G401.6 (cell line): ENCODE results near the gene INIP.
A peak's percentile ranks its signal among the peaks of the same experiment; 100 is the strongest.

Experiments used
- FAIRE-seq: peaks from 2 replicates; lab custom pipeline; 2012; peaks lifted over from hg19 to GRCh38; lab: Jason Lieb, UNC

The INIP gene

GRCh38 chr9:112717661-112718331 lies at the start of gene INIP:
Gene INIP, minus strand, starts transcription at chr9:112718117. Its CDS starts 1,632 bp downstream, at chr9:112716485.
- peak; percentile 90 for FAIRE-seq

DNA sequence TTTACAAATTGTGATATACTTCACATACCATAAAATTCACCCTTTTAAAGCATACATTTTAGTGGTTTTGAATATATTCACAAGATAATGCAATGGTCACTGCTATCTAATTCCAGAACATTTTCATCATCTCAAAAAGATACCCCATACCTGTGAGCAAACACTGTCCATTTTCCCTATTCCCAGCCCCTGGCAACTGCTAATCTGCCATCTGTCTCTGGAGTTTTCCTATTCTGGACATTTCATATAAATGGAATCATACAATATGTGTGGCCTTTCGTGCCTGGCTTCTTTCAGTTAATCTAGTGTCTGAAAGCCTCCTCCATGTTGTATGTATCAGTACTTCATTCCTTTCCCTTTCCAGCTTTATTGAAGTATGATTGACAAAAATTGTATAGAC lies 47.4 kb upstream of the INIP start:
- FAIRE-seq: no peak

- no peak for FAIRE-seq
Observed at GRCh38 chr9:112764837-112765236, 46.9 kb upstream of the INIP start.

GRCh38 chr9:112764344-112764743 lies 46.4 kb upstream of the INIP start:
- no peak for FAIRE-seq

GRCh38 chr9:112762726-112763518 lies 45.0 kb upstream of the INIP start:
- no peak for FAIRE-seq

DNA sequence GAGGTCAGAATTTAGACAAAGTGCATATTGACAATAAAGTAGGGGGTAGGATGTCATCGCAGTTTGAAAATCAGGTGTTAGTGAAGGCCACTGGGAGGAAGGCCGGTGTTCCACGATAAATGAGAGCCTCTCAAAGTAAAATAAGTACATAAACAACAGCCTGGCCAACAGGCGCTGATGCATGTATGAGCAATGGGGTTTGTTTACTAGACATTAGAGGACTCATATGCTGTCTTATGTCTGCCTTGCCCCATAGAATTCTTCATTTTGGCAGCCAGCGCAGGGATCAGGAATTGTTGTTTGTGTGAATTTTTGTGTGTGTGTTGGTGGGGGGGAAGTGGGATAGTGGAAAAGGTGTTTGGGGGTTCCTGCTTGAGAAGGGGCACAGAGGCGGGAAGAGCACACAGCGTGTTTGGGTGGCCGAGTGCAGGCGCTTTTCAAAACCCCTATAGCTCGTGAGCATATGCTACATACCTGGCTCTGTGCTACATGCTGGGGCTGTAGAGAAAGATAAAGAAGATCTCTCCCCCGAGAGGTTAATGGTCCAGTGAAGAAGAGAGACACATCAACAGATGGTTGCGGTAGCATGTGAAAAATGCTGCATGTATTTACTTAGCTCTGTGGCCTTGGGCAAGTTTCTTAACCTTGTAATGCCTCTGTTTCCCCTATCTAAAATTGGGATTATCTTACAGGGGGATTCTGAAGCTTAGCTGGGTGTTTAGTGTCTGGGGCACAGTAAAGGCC lies 44.2 kb upstream of the INIP start:
- no peak for FAIRE-seq

GRCh38 chr9:112760821-112761220 lies 42.9 kb upstream of the INIP start:
- no peak for FAIRE-seq

DNA sequence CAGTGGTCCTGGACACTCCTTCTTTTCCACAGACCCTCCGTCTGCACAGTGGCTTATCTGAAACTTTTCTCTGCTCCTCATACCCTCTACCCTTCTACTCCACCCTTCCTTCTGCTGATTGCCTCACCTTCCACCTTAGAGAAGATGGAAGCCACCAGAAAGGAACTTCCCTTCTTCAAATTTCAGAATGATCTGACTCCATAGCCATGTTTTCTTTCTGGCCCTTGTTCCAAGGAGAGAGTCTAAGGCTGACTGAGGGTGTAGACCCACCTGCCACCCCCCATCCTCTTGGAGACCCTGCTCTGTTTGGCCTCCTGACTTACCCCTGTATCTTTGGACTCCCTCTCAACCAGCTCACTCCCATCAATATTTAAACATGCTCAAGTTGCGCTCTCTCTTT lies 40.0 kb upstream of the INIP start:
- FAIRE-seq: no peak

GRCh38 chr9:112757282-112757883 lies 39.5 kb upstream of the INIP start:
- no peak for FAIRE-seq

- FAIRE-seq: no peak
Observed at GRCh38 chr9:112755675-112756074, 37.8 kb upstream of the INIP start.

DNA sequence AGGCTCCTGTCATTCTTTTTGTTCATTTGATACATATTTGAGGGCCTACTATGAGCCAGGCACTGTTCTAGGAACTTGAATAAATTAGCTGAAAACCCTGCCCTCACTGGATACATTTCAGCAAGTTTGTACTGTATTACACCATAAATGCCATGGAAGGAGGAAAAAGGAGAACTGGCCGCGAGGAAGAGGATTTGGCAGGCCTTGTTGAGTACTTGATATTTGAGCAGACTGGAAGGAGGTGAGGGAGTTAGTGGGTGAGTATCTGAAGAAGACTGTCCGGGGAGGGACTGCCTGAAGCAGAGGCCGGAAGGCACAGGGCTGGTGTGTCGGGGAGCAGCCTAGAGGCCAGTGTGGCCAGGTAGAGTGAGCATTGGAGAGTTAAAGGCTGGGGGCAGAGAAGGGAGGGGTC lies 37.1 kb upstream of the INIP start:
- no peak for FAIRE-seq

GRCh38 chr9:112754578-112754977 lies 36.7 kb upstream of the INIP start:
- no peak for FAIRE-seq

DNA sequence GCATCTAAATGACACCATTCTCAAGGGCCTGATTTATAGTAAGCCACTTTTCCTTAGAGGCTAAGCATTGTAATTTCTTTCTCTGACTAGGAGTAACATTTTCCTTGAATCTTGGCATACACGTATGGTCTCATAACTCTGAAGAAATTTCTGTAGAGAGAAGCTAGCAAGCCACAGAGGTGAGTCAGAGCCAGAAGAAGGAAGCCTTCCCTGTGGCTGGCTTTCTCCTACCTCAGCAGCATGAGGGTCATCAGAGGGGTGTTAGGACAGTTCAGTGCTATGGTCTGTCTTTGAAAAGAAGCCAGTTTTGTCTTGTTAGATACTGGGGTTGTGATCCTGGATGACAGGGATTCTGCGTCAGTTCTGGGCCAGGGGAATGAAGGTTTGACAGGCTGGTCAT lies 35.8 kb upstream of the INIP start:
- no peak for FAIRE-seq

DNA sequence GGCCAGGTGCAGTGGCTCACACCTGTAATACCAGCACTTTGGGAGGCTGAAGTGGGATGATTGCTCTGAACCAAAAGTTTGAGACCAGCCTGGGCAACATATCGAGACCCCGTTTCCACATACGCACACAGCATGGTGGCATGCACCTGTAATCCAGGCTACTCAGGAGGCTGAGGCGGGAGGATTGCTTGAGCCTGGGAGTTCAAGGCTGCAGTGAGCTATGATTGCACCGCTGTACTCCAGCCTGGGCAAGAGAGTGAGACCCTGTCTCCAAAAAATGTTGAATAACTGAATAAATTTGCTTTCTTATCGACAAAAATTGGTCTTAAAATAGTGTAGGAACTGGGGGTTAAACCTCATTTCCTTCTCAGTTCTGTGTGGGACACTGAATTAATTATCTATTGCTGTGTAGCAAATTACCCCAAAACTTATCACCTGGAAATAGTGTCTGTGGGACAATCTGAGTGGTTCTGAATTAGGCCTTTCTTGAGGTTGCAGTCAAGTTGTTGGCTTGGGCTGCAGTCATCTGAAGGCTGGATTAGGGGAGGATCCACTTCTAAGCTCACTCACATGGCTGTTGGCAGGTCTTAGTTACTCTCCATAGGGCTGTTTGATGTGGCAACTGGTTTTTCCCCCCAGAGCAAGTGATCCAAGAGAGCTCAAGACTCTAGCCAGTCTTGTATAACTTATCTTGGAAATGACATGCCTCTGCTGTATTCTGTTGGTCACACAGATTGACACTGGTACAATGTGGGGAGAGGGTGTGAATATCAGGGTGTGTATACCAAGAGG lies 34.6 kb upstream of the INIP start:
- FAIRE-seq: no peak

DNA sequence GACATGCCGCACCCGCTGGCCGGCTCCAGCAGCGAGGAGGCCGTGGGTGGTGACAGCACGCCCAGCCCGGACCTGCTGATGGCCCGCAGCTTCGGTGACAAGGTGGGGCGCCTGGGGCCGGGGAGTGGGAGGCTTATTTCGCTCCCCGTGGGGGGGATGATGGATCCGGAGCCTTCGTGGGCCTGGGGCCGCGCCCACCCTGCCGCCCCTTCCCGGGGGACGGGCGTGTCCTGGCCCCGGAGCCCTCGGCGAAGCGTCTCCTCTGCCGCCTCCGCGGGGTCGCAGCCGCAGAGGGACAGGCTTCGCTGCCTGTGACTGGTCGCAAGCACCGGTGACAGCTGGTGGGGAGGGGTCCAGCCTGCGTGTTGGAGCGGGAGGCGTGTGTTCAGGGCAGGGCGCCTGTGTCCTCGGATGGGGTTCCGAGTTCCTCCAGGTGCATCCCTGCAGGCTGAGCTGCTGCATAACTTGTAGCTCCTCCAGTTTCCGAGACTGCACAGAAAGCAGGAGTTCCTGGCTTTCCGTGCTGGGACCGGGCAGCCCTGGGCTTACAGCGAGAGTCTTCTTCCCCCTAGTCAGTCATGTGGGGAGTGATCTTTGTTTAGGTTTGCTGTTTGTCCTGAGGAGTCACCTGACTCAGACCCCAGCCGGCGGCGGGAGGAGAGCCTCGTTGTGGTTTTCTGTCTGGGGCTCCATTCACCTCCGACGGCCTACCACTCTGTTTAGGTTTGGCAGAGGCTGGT lies 33.3 kb upstream of the INIP start:
- FAIRE-seq: no peak

DNA sequence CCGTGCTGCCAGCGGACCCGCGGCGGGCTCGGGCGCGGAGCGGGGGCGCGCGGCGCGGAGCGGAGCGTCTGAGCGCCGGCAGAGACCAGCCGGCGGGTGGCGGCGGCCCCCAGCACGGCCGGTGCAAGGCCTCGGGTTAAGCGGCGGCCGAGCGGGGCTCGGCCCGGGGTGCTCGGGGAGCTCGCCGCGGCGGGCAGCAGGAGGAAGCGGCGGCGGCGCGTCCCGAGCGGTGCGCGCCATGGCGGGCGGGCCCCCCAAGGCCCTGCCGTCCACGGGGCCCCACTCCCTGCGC lies 32.8 kb upstream of the INIP start:
- no peak for FAIRE-seq

- FAIRE-seq: no peak
Observed at GRCh38 chr9:112750016-112750763, 32.3 kb upstream of the INIP start, which contains the start of gene SNX30. Gene SNX30, plus strand, starts transcription at chr9:112750760. Its CDS starts 242 bp downstream, at chr9:112751002.

- FAIRE-seq: no peak
Observed at GRCh38 chr9:112747094-112747493, 29.2 kb upstream of the INIP start.

DNA sequence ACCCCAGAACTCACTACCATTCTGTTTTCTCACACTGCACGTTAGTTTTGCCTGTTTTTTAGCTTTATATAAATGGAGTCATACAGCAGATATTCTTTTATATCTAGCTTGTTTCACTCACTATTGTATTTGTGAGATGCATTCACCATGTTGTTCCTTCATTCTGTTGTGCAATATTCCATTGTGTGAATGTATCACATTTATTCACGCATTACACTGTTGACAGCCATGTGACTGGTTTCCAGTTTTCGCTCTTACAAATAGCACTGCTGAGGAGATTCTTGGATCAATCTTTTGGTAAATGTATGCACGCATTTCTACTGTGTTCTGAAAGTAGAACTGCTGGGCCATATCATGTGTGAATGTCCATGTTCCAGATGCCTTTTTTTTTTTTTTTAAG lies 26.3 kb upstream of the INIP start:
- no peak for FAIRE-seq

- FAIRE-seq: no peak
Observed at GRCh38 chr9:112743216-112743836, 25.4 kb upstream of the INIP start.
